Urothelium cell line (cell line): ENCODE results near the gene RPS25.
"Not testable (repeated sequence)": the region's sequence is repeated elsewhere in the genome, so short reads cannot be mapped to it uniquely, and the experiment has no call there.

Experiments
- DNase-seq: peaks from one replicate; pipeline ENCODE4 v3.0.0; 2011; ENCODE audit warnings: low spot score, mixed read lengths
- FAIRE-seq: peaks from 2 replicates; lab custom pipeline; 2011; peaks lifted over from hg19 to GRCh38; lab: Jason Lieb, UNC

RPS25 gene

GRCh38 chr11:118975771-118976709 is 42.1 kb downstream of the RPS25 start:
- no peak for DNase-seq
- no peak for FAIRE-seq

GRCh38 chr11:118973985-118974384 is 44.2 kb downstream of the RPS25 start:
- DNase-seq (no peak), FAIRE-seq (no peak)

GRCh38 chr11:118971646-118972045 is 46.5 kb downstream of the RPS25 start, which contains the start of gene FOXR1:
Gene FOXR1 (plus strand): TSS chr11:118971761. CDS start chr11:118971932, 171 bp downstream.
- DNase-seq (no peak), FAIRE-seq (no peak)

- not testable (repeated sequence) for FAIRE-seq, DNase-seq
Measured at GRCh38 chr11:118969508-118969907, 48.6 kb downstream of the RPS25 start.
